RWPE2 (cell line): ENCODE measurements around the gene FAT4.

ENCODE experiments used
- ATAC-seq: fragments of 200-7000 bp; cut with Tn5 transposase; 3 replicates; pipeline ENCODE4 v1.9.1; 2021; ENCODE audit warnings: low read depth
- DNase-seq: peaks from one replicate; pipeline ENCODE4 v3.0.0-alpha.2; 2020; ENCODE audit warnings: low spot score
- H3K27ac ChIP-seq: fragments of 450-650 bp; 2 replicates; pipeline ENCODE4 v1.5.1; 2017; ENCODE audit warnings: mild to moderate bottlenecking; ENCODE audit not compliant: poor library complexity, severe bottlenecking
- H3K27me3 ChIP-seq: fragments of 250-450 bp; sonication (Bioruptor Pico); 2 replicates; pipeline ENCODE4 v1.5.1; 2021; ENCODE audit warnings: mild to moderate bottlenecking, moderate library complexity; ENCODE audit not compliant: insufficient read depth, poor library complexity, severe bottlenecking
- H3K36me3 ChIP-seq: fragments of 250-450 bp; sonication (Bioruptor Pico); 2 replicates; pipeline ENCODE4 v1.5.1; 2020; ENCODE audit warnings: low read depth, mild to moderate bottlenecking, moderate library complexity
- H3K4me1 ChIP-seq: fragments of 250-450 bp; sonication (Bioruptor Pico); 2 replicates; pipeline ENCODE4 v1.5.1; 2021; ENCODE audit warnings: mild to moderate bottlenecking, moderate library complexity; ENCODE audit not compliant: insufficient read depth, poor library complexity, severe bottlenecking
- H3K4me3 ChIP-seq: fragments of 250-450 bp; sonication (Bioruptor Pico); 2 replicates; pipeline ENCODE4 v1.5.1; 2021; ENCODE audit warnings: mild to moderate bottlenecking, moderate library complexity; ENCODE audit not compliant: severe bottlenecking
- H3K9me3 ChIP-seq: fragments of 250-450 bp; sonication (Bioruptor Pico); 2 replicates; pipeline ENCODE4 v1.5.1; 2021; ENCODE audit warnings: mild to moderate bottlenecking, moderate library complexity; ENCODE audit not compliant: severe bottlenecking
- CTCF ChIP-seq: fragments of 450-650 bp; IDR thresholded peaks from one replicate; pipeline ENCODE4 v1.5.1; 2017; ENCODE audit warnings: mild to moderate bottlenecking, moderate library complexity; ENCODE audit not compliant: poor library complexity, severe bottlenecking

FAT4 gene

GRCh38 chr4:125316791-125317524 is 2.2 kb downstream of the FAT4 start:
- H3K4me3 ChIP-seq, result peak overlapping the region; percentile 63
- peak; percentile 56 for DNase-seq
- TF ChIP-seq CTCF, result peak; percentile 60
- peaks cover 6% of the 10 kb centered on the region for H3K4me1 ChIP-seq
- H3K27ac ChIP-seq, result no peak overlapping the region
- no peaks in the 10 kb centered on the region for H3K27me3 ChIP-seq
- 0 out of 3 replicates have a peak, but pooled peaks have one; percentile 2 for ATAC-seq
- H3K36me3 ChIP-seq, result no peaks in the 10 kb centered on the region
- no peaks in the 10 kb centered on the region for H3K9me3 ChIP-seq

GRCh38 chr4:125317525-125317877 is 2.7 kb downstream of the FAT4 start:
- no peak overlapping the region for H3K27ac ChIP-seq
- no peaks in the 10 kb centered on the region for H3K36me3 ChIP-seq

GRCh38 chr4:125319311-125319710 is 4.6 kb downstream of the FAT4 start:
- no peak for TF ChIP-seq CTCF
- no peak overlapping the region for H3K27ac ChIP-seq
- H3K36me3 ChIP-seq, result no peaks in the 10 kb centered on the region
- H3K4me3 ChIP-seq, result no peak overlapping the region
- H3K4me1 ChIP-seq, result peaks cover 28% of the 10 kb centered on the region
- DNase-seq, result no peak
- no peak for ATAC-seq
- H3K27me3 ChIP-seq, result no peaks in the 10 kb centered on the region
- no peaks in the 10 kb centered on the region for H3K9me3 ChIP-seq

More at GRCh38 chr4:125317525-125317877, 2.7 kb downstream of the FAT4 start:
- peak; percentile 59 for TF ChIP-seq CTCF
- peaks cover 12% of the 10 kb centered on the region for H3K4me1 ChIP-seq
- H3K27me3 ChIP-seq, result no peaks in the 10 kb centered on the region
- ATAC-seq (no peak), DNase-seq (no peak)
- no peaks in the 10 kb centered on the region for H3K9me3 ChIP-seq
- peak overlapping the region; percentile 63 for H3K4me3 ChIP-seq

GRCh38 chr4:125321709-125322365 is 7.1 kb downstream of the FAT4 start:
- DNase-seq (no peak), ATAC-seq (peak; percentile 69)
- Histone ChIP-seq H3K4me1 (peaks cover 29% of the 10 kb centered on the region), H3K27ac (peak overlapping the region; percentile 74), H3K9me3 (no peaks in the 10 kb centered on the region), H3K4me3 (no peak overlapping the region), H3K36me3 (no peaks in the 10 kb centered on the region), H3K27me3 (no peaks in the 10 kb centered on the region)
- no peak for TF ChIP-seq CTCF

- H3K36me3 ChIP-seq, result no peaks in the 10 kb centered on the region
- no peak for DNase-seq
- no peak for TF ChIP-seq CTCF
- no peaks in the 10 kb centered on the region for H3K27me3 ChIP-seq
- peak overlapping the region; percentile 74 for H3K27ac ChIP-seq
- no peaks in the 10 kb centered on the region for H3K9me3 ChIP-seq
- peaks cover 29% of the 10 kb centered on the region for H3K4me1 ChIP-seq
- H3K4me3 ChIP-seq, result no peak overlapping the region
- peak; percentile 9; the same call in 2 of the 3 replicates for ATAC-seq
Observed at GRCh38 chr4:125322366-125322730, 7.6 kb downstream of the FAT4 start.
